CD14-positive monocyte (primary cell): Measurements from ENCODE around the gene TSPAN31. TPM values are rescaled to one million over a fixed set of nuclear protein-coding genes. Genes with fewer than 3 reads are reported as not detected.
A peak's percentile ranks its signal among the peaks of the same experiment; 100 is the strongest.

Source experiments
- DNase-seq, 3 donors: peaks; one replicate each; pipeline ENCODE4 v3.0.0-alpha.2; 2011 to 2022
- H2AFZ ChIP-seq: 2 replicates; pipeline ENCODE4 v1.6.0; 2012; ENCODE audit warnings: mild to moderate bottlenecking, low read depth, low read length, inconsistent platforms; ENCODE audit not compliant: insufficient read depth, poor library complexity, severe bottlenecking
- H3K27ac ChIP-seq, 2 donors: 1 replicate in 1 of 2; 2 replicates in 1 of 2; pipeline ENCODE4 v1.5.1; 2012 to 2013; ENCODE audit warnings: low read length in 2 of 2, control low read depth in 1 of 2, inconsistent platforms in 1 of 2, low read depth in 1 of 2, mild to moderate bottlenecking in 1 of 2
- H3K27me3 ChIP-seq, 2 donors: one replicate each; pipeline versions ENCODE4 v1.6.0 to v1.6.1; 2011 to 2013; ENCODE audit warnings: low read length in 2 of 2; ENCODE audit not compliant: control insufficient read depth in 2 of 2, insufficient read depth in 2 of 2
- H3K36me3 ChIP-seq, 2 donors: replicated peaks in 1 of 2; 1 replicate in 1 of 2; 2 replicates in 1 of 2; pipeline versions ENCODE4 v1.5.1 to v1.6.1; 2012 to 2013; ENCODE audit warnings: low read length in 2 of 2, control low read depth in 1 of 2, inconsistent platforms in 1 of 2, mild to moderate bottlenecking in 1 of 2; ENCODE audit not compliant: insufficient read depth in 2 of 2, control insufficient read depth in 1 of 2
- H3K4me1 ChIP-seq, 2 donors: 1 replicate in 1 of 2; 2 replicates in 1 of 2; pipeline versions ENCODE4 v1.5.1 to v1.6.1; 2012 to 2013; ENCODE audit warnings: low read length in 2 of 2, control low read depth in 1 of 2, inconsistent platforms in 1 of 2, mild to moderate bottlenecking in 1 of 2, moderate library complexity in 1 of 2; ENCODE audit not compliant: insufficient read depth in 2 of 2, control insufficient read depth in 1 of 2
- H3K4me2 ChIP-seq: replicated peaks from 2 replicates; pipeline ENCODE3; 2012; ENCODE audit warnings: low read length, moderate library complexity, mild to moderate bottlenecking; ENCODE audit not compliant: poor library complexity, severe bottlenecking; ENCODE audit errors: extremely low read depth
- H3K4me3 ChIP-seq, 3 experiments: fragments of 200-600 bp in 1 of 3; sonication (generic) in 1 of 3; replicated peaks in 1 of 3; 1 replicate in 2 of 3; 2 replicates in 1 of 3; pipeline ENCODE4 v1.5.1; 2011 to 2013; ENCODE audit warnings: low read length in 3 of 3, mild to moderate bottlenecking in 3 of 3, control low read depth in 2 of 3, low read depth in 2 of 3, inconsistent platforms in 1 of 3, moderate library complexity in 1 of 3
- H3K79me2 ChIP-seq: 2 replicates; pipeline ENCODE4 v1.6.0; 2012; ENCODE audit warnings: mild to moderate bottlenecking, control low read depth, inconsistent platforms, low read length, moderate library complexity; ENCODE audit not compliant: insufficient read depth
- H3K9ac ChIP-seq: 2 replicates; pipeline ENCODE4 v1.6.0; 2017; ENCODE audit warnings: low read length, mild to moderate bottlenecking; ENCODE audit not compliant: insufficient read depth, poor library complexity, severe bottlenecking
- H3K9me3 ChIP-seq, 2 donors: replicated peaks in 1 of 2; 1 replicate in 1 of 2; 2 replicates in 1 of 2; pipeline versions ENCODE4 v1.5.1 to v1.6.1; 2012 to 2013; ENCODE audit warnings: low read length in 2 of 2, control low read depth in 1 of 2; ENCODE audit not compliant: control insufficient read depth in 1 of 2, insufficient read depth in 1 of 2
- H4K20me1 ChIP-seq: 2 replicates; pipeline ENCODE4 v1.6.0; 2012; ENCODE audit warnings: mild to moderate bottlenecking, low read length, control low read depth, moderate library complexity; ENCODE audit not compliant: insufficient read depth
- H3K27ac Mint-ChIP-seq, 7 donors: one replicate each; pipeline ENCODE4 v1.8.0; 2020; ENCODE audit warnings: mild to moderate bottlenecking in 7 of 7, mixed read lengths in 7 of 7, moderate library complexity in 6 of 7, inconsistent platforms in 2 of 7
- H3K27me3 Mint-ChIP-seq, 3 donors: one replicate each; pipeline ENCODE4 v1.8.0; 2021 to 2022; ENCODE audit warnings: low read depth in 3 of 3, mild to moderate bottlenecking in 3 of 3, mixed read lengths in 3 of 3, moderate library complexity in 3 of 3, inconsistent platforms in 1 of 3
- H3K36me3 Mint-ChIP-seq, 2 donors: one replicate each; pipeline ENCODE4 v1.8.0; 2020; ENCODE audit warnings: mixed read lengths in 2 of 2, inconsistent platforms in 1 of 2, mild to moderate bottlenecking in 1 of 2
- H3K4me1 Mint-ChIP-seq: one replicate; pipeline ENCODE4 v1.8.0; 2020; ENCODE audit warnings: mild to moderate bottlenecking, mixed read lengths
- H3K4me3 Mint-ChIP-seq, 2 donors: one replicate each; pipeline ENCODE4 v1.8.0; 2020; ENCODE audit warnings: mild to moderate bottlenecking in 2 of 2, mixed read lengths in 2 of 2, moderate library complexity in 1 of 2
- H3K9me3 Mint-ChIP-seq, 7 donors: one replicate each; pipeline ENCODE4 v1.8.0; 2020 to 2022; ENCODE audit warnings: mixed read lengths in 7 of 7, mild to moderate bottlenecking in 6 of 7, moderate library complexity in 6 of 7, inconsistent platforms in 2 of 7
- WGBS: methylation state at CpG from one replicate; pipeline ENCODE4 v1.1.5; 2013; ENCODE audit warnings: missing lambda C conversion rate; ENCODE audit not compliant: insufficient coverage; 5-methylcytosine and 5-hydroxymethylcytosine counted together
- intact Hi-C, 2 donors: fragments of 100-400 bp; cut with micrococcal nuclease; formaldehyde crosslinking; loops; one replicate each; pipeline versions ENCODE4 v1.15.0 to v1.15.1; 2023
- polyA plus RNA-seq, 3 donors: library from polyadenylated mRNA; depleted of rRNA in 1 of 3; unstranded in 2 of 3; stranded (reverse) in 1 of 3; fragments of 300-500 nt in 2 of 3; fragments of >200 nt in 1 of 3; fragmentation: Illumina TruSeq in 2 of 3; gene quantifications; 1 replicate in 2 of 3; 2 replicates in 1 of 3; pipeline ENCODE4 v1.2.3, GENCODE V29; 2012 to 2021
- TF ChIP-seq, protein P1 (sequence below): fragments of 200-600 bp; IDR thresholded peaks from one replicate; pipeline ENCODE4 v1.8.0; 2022; ENCODE audit warnings: antibody characterized with exemption, mild to moderate bottlenecking

Gene TSPAN31
- polyA plus RNA-seq, 3 donors: 20.6 to 48.1 (median 43.0) TPM

DNA sequence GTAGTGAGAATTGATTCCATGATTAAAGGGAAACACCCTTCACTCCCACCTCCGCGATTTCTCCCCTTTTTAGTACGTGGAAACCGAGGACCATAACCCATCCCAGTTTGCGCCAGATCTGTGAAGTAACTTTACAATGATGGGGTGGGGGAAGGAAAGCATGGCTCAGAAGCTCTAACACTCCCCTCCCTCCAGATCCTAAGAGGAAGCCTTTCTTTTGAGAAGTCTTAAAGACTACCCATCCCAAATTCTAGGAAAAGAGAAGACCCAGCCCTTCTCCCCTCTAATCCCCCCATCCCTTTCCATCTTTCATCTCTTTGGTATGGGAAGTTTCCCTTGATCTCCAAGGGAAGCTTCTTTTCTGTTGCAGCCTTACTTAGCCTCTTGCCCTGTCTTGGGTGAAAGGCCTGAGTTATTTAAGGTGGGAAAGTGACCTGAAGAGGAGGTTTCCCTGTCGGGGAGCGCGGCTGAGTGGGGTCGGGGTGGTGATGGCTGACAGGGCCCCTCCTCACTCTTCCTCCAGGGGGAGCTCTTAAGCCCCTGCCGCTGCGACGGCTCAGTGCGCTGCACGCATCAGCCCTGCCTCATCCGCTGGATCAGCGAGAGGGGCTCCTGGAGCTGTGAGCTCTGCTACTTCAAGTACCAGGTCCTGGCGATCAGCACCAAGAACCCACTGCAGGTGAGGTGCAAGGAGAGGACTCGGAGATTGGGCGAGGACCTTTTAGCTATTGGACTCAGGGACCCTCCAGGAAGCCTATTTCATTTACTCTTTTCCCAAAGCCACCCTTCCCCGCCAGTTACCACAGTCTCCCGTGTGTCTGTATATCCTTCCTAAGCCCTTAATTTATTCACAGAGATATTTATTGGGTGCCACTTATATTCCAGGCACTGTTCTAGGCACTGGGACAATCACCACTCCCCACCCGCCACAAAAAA lies 11.8 kb downstream of the TSPAN31 start:
- H3K4me3 ChIP-seq: peak overlapping the region; percentile 63 to 85 (median 82)
- H3K4me1 ChIP-seq: peaks cover 32 to 37% of the 10 kb centered on the region in 2 donors
- TF ChIP-seq, protein P1, sequence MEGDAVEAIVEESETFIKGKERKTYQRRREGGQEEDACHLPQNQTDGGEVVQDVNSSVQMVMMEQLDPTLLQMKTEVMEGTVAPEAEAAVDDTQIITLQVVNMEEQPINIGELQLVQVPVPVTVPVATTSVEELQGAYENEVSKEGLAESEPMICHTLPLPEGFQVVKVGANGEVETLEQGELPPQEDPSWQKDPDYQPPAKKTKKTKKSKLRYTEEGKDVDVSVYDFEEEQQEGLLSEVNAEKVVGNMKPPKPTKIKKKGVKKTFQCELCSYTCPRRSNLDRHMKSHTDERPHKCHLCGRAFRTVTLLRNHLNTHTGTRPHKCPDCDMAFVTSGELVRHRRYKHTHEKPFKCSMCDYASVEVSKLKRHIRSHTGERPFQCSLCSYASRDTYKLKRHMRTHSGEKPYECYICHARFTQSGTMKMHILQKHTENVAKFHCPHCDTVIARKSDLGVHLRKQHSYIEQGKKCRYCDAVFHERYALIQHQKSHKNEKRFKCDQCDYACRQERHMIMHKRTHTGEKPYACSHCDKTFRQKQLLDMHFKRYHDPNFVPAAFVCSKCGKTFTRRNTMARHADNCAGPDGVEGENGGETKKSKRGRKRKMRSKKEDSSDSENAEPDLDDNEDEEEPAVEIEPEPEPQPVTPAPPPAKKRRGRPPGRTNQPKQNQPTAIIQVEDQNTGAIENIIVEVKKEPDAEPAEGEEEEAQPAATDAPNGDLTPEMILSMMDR: peak; percentile 85
- no peaks in the 10 kb centered on the region for H3K9me3 ChIP-seq
- H3K27me3 ChIP-seq: peaks cover 0 to 7% of the 10 kb centered on the region in 2 donors
- peaks cover 10% of the 10 kb centered on the region for H3K79me2 ChIP-seq
- no peak overlapping the region for H3K9ac ChIP-seq
- 39% methylated on average over 5 of the region's 22 CpGs for WGBS
- peaks cover 35% of the 10 kb centered on the region for H3K4me1 Mint-ChIP-seq
- peaks cover 7 to 13% (median 7%) of the 10 kb centered on the region in 3 donors for H3K27me3 Mint-ChIP-seq
- peak overlapping the region; percentile 94 for H3K4me2 ChIP-seq
- H3K27ac Mint-ChIP-seq: peak overlapping the region in 6 of 7 donors; percentile 44 to 83 (median 70)
- peak overlapping the region; percentile 77 for H2AFZ ChIP-seq
- H3K36me3 Mint-ChIP-seq: peaks cover 5 to 15% of the 10 kb centered on the region in 2 donors
- H3K36me3 ChIP-seq: peaks cover 6 to 14% of the 10 kb centered on the region in 2 donors
- intact Hi-C loops: loop anchor here in 1 of 2 donors (10.0 kb wide), 1 partner anchor 212 kb away; the partner anchor contains the start of gene DCTN2
- H3K4me3 Mint-ChIP-seq: peak overlapping the region; percentile 85 to 89
- DNase-seq: peak in 2 of 3 donors; percentile 58 to 63
- peaks cover 0 to 7% (median 0%) of the 10 kb centered on the region in 7 donors for H3K9me3 Mint-ChIP-seq
- peak overlapping the region; percentile 35 for H3K27ac ChIP-seq
- H4K20me1 ChIP-seq: no peaks in the 10 kb centered on the region

DNA sequence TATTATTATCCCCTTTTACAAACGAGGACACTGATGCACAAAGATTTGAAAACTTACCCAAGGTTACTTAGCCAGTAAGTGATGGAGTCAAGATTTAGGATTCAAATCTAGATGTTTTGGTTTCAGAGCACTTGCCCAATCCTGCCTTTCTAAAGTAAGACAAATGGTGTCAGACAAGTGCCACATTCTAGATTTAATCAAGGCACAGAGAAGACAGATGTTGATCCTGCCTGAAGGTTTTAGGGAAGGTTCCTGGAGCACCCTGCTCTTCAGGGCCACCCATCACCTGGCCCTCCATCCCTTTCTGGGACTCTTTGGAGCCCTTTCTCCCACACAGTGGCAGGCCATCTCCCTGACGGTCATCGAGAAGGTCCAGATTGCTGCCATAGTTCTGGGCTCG lies 12.9 kb downstream of the TSPAN31 start:
- Histone ChIP-seq H3K4me1 (peaks cover 25 to 27% of the 10 kb centered on the region in 2 donors), H3K79me2 (peaks cover 2% of the 10 kb centered on the region), H3K4me2 (no peak overlapping the region), H2AFZ (no peak overlapping the region), H3K36me3 (peaks cover 6 to 14% of the 10 kb centered on the region in 2 donors), H3K4me3 (no peak overlapping the region), H3K27me3 (peaks cover 0 to 9% of the 10 kb centered on the region in 2 donors), H4K20me1 (no peaks in the 10 kb centered on the region), H3K9ac (no peak overlapping the region), H3K27ac (no peak overlapping the region), H3K9me3 (no peaks in the 10 kb centered on the region)
- TF ChIP-seq, protein P1: no peak
- WGBS: 97% methylated on average over 3 of the region's 4 CpGs
- intact Hi-C loops: loop anchor here in 1 of 2 donors (10.0 kb wide), 1 partner anchor 213 kb away; the partner anchor contains the start of gene DCTN2
- Mint-ChIP-seq H3K9me3 (peaks cover 0 to 7% (median 0%) of the 10 kb centered on the region in 7 donors), H3K27ac (no peak overlapping the region), H3K27me3 (peaks cover 7 to 14% (median 7%) of the 10 kb centered on the region in 3 donors), H3K36me3 (peaks cover 5 to 15% of the 10 kb centered on the region in 2 donors), H3K4me3 (no peak overlapping the region), H3K4me1 (peaks cover 30% of the 10 kb centered on the region)
- no peak for DNase-seq
